H9 (cell line): Measurements from ENCODE around the gene OSBPL2. TPM values are rescaled to one million over a fixed set of nuclear protein-coding genes. Genes with fewer than 3 reads are reported as not detected.

Source experiments
- DNase-seq: peaks from one replicate; pipeline ENCODE4 v3.0.0-alpha.2; 2017
- H2AFZ ChIP-seq: one replicate; pipeline ENCODE4 v1.6.1; 2013; ENCODE audit warnings: mild to moderate bottlenecking, low read length, control low read depth, moderate library complexity
- H2AK5ac ChIP-seq: 2 replicates; pipeline ENCODE4 v1.6.1; 2013; ENCODE audit warnings: low read length, control low read depth, mixed read lengths; ENCODE audit not compliant: insufficient read length
- H2BK120ac ChIP-seq: one replicate; pipeline ENCODE4 v1.6.1; 2013; ENCODE audit warnings: low read depth, mild to moderate bottlenecking, low read length, control low read depth, inconsistent platforms; ENCODE audit not compliant: poor library complexity, severe bottlenecking
- H2BK12ac ChIP-seq: 2 replicates; pipeline ENCODE4 v1.6.1; 2013; ENCODE audit warnings: low read length, control low read depth, mixed read lengths, low read depth; ENCODE audit not compliant: insufficient read length
- H2BK15ac ChIP-seq: 2 replicates; pipeline ENCODE4 v1.6.1; 2013; ENCODE audit warnings: low read depth, low read length, control low read depth
- H2BK20ac ChIP-seq: one replicate; pipeline ENCODE4 v1.6.1; 2013; ENCODE audit warnings: low read depth, mild to moderate bottlenecking, low read length, control low read depth, inconsistent platforms; ENCODE audit not compliant: poor library complexity, severe bottlenecking
- H2BK5ac ChIP-seq: 2 replicates; pipeline ENCODE4 v1.6.1; 2013; ENCODE audit warnings: low read length, control low read depth, mixed read lengths; ENCODE audit not compliant: insufficient read length
- H3K14ac ChIP-seq: 2 replicates; pipeline ENCODE4 v1.6.1; 2013; ENCODE audit warnings: low read length, control low read depth; ENCODE audit not compliant: insufficient read depth
- H3K18ac ChIP-seq: 2 replicates; pipeline ENCODE4 v1.6.1; 2013; ENCODE audit warnings: low read depth, mild to moderate bottlenecking, mixed read lengths, low read length, control low read depth; ENCODE audit not compliant: insufficient read length
- H3K23ac ChIP-seq: 2 replicates; pipeline ENCODE4 v1.6.1; 2013; ENCODE audit warnings: low read length, control low read depth, mixed read lengths, low read depth; ENCODE audit not compliant: insufficient read length
- H3K23me2 ChIP-seq: 2 replicates; pipeline ENCODE4 v1.6.1; 2013; ENCODE audit warnings: low read depth, mild to moderate bottlenecking, mixed read lengths, low read length, control low read depth; ENCODE audit not compliant: insufficient read length, poor library complexity, severe bottlenecking
- H3K27ac ChIP-seq: 2 replicates; pipeline ENCODE4 v1.5.1; 2013; ENCODE audit warnings: low read length, control low read depth, mixed read lengths, low read depth; ENCODE audit not compliant: insufficient read length
- H3K27me3 ChIP-seq: 2 replicates; pipeline ENCODE4 v1.6.1; 2013; ENCODE audit warnings: low read length, control low read depth, inconsistent platforms; ENCODE audit not compliant: insufficient read depth
- H3K4ac ChIP-seq: 2 replicates; pipeline ENCODE4 v1.6.1; 2013; ENCODE audit warnings: low read depth, mild to moderate bottlenecking, control low read depth, inconsistent platforms, low read length, moderate library complexity
- H3K4me1 ChIP-seq: 2 replicates; pipeline ENCODE4 v1.6.1; 2013; ENCODE audit warnings: low read length, control low read depth, inconsistent platforms; ENCODE audit not compliant: insufficient read depth
- H3K4me2 ChIP-seq: 2 replicates; pipeline ENCODE4 v1.6.1; 2013; ENCODE audit warnings: low read length, control low read depth, mixed read lengths; ENCODE audit not compliant: insufficient read length, insufficient read depth
- H3K56ac ChIP-seq: 2 replicates; pipeline ENCODE4 v1.6.1; 2013; ENCODE audit warnings: low read depth, mild to moderate bottlenecking, mixed read lengths, low read length, control low read depth; ENCODE audit not compliant: insufficient read length
- H3K79me1 ChIP-seq: 2 replicates; pipeline ENCODE4 v1.6.1; 2013; ENCODE audit warnings: low read depth, mild to moderate bottlenecking, moderate library complexity, low read length, control low read depth, inconsistent platforms; ENCODE audit not compliant: insufficient read depth, poor library complexity, severe bottlenecking
- H3K79me2 ChIP-seq: 2 replicates; pipeline ENCODE4 v1.6.1; 2013; ENCODE audit warnings: low read length, control low read depth, inconsistent platforms; ENCODE audit not compliant: insufficient read depth
- H3K9ac ChIP-seq: 2 replicates; pipeline ENCODE4 v1.6.1; 2013; ENCODE audit warnings: low read length, control low read depth, mixed read lengths; ENCODE audit not compliant: insufficient read length; ENCODE audit errors: extremely low read depth
- H3K9me3 ChIP-seq: one replicate; pipeline ENCODE4 v1.6.1; 2013; ENCODE audit warnings: low read depth, low read length, inconsistent platforms; ENCODE audit not compliant: control insufficient read depth
- H3T11ph ChIP-seq: one replicate; pipeline ENCODE4 v1.6.1; 2013; ENCODE audit warnings: mild to moderate bottlenecking, low read length, control low read depth, inconsistent platforms
- H4K20me1 ChIP-seq: one replicate; pipeline ENCODE4 v1.6.1; 2013; ENCODE audit not compliant: control insufficient read depth, insufficient read length, insufficient read depth
- H4K5ac ChIP-seq: 2 replicates; pipeline ENCODE4 v1.6.1; 2013; ENCODE audit warnings: low read depth, mild to moderate bottlenecking, mixed read lengths, low read length, control low read depth; ENCODE audit not compliant: insufficient read length
- H4K8ac ChIP-seq: replicated peaks from 2 replicates; pipeline ENCODE4 v1.6.1; 2013; ENCODE audit warnings: low read length, control low read depth, mixed read lengths, low read depth; ENCODE audit not compliant: insufficient read length
- H4K91ac ChIP-seq: 2 replicates; pipeline ENCODE4 v1.6.1; 2013; ENCODE audit warnings: low read depth, mild to moderate bottlenecking, moderate library complexity, mixed read lengths, low read length, control low read depth; ENCODE audit not compliant: insufficient read length
- H3K27ac Mint-ChIP-seq, 3 experiments: 2 replicates in 2 of 3; 3 replicates in 1 of 3; pipeline ENCODE4 v1.8.0; 2020 to 2021; ENCODE audit warnings: mixed read lengths in 3 of 3, mild to moderate bottlenecking in 1 of 3, moderate library complexity in 1 of 3
- H3K27me3 Mint-ChIP-seq: 2 replicates; pipeline ENCODE4 v1.8.0; 2021; ENCODE audit warnings: low read depth, mild to moderate bottlenecking, moderate library complexity, mixed read lengths
- H3K36me3 Mint-ChIP-seq, 3 experiments: 2 replicates in 2 of 3; 3 replicates in 1 of 3; pipeline ENCODE4 v1.8.0; 2020 to 2021; ENCODE audit warnings: low read depth in 3 of 3, mixed read lengths in 3 of 3; ENCODE audit not compliant: insufficient read depth in 1 of 3
- H3K4me1 Mint-ChIP-seq, 2 experiments: 2 replicates each; pipeline ENCODE4 v1.8.0; 2020; ENCODE audit warnings: mixed read lengths in 2 of 2
- H3K4me3 Mint-ChIP-seq, 2 experiments: 2 replicates in 1 of 2; 3 replicates in 1 of 2; pipeline ENCODE4 v1.8.0; 2020 to 2021; ENCODE audit warnings: mild to moderate bottlenecking in 2 of 2, mixed read lengths in 2 of 2, moderate library complexity in 1 of 2
- H3K9me3 Mint-ChIP-seq, 2 experiments: 2 replicates in 1 of 2; 3 replicates in 1 of 2; pipeline ENCODE4 v1.8.0; 2020; ENCODE audit warnings: mild to moderate bottlenecking in 2 of 2, mixed read lengths in 2 of 2, moderate library complexity in 1 of 2
- CTCF ChIP-seq: fragments of 200-600 bp; sonication (generic); conservative IDR thresholded peaks from 3 replicates; pipeline ENCODE4 v1.8.0; 2021; ENCODE audit warnings: antibody characterized with exemption, mild to moderate bottlenecking
- WGBS: extraction: QIAGEN DNeasy Blood & Tissue Kit; methylation state at CpG from one replicate; pipeline ENCODE4 v1.1.7; 2013; ENCODE audit warnings: missing lambda C conversion rate, low lambda C conversion rate, mixed read lengths; ENCODE audit not compliant: insufficient read length; ENCODE audit errors: extremely low coverage; 5-methylcytosine and 5-hydroxymethylcytosine counted together
- total RNA-seq: library from RNA; stranded (reverse); gene quantifications from 2 replicates; pipeline ENCODE4 v1.2.1, GENCODE V29; 2021

Gene OSBPL2
- total RNA-seq, 1 experiment from 2014 or later = 47.3 TPM

GRCh38 chr20:62328684-62329388 is 90.5 kb downstream of the OSBPL2 start:
- Histone ChIP-seq H2BK12ac (no peak overlapping the region), H2AFZ (no peak overlapping the region), H4K8ac (no peak overlapping the region), H2BK120ac (no peak overlapping the region), H3K27me3 (no peaks in the 10 kb centered on the region), H3K56ac (no peak overlapping the region), H3K4me1 (no peaks in the 10 kb centered on the region), H3K14ac (no peak overlapping the region), H3K23ac (no peak overlapping the region), H2AK5ac (no peak overlapping the region), H3K9me3 (no peaks in the 10 kb centered on the region), H4K5ac (no peak overlapping the region), H2BK5ac (no peak overlapping the region), H3T11ph (no peak overlapping the region), H3K4me2 (no peak overlapping the region), H4K20me1 (no peaks in the 10 kb centered on the region), H4K91ac (no peak overlapping the region), H3K27ac (no peak overlapping the region), H3K18ac (no peak overlapping the region), H3K23me2 (no peaks in the 10 kb centered on the region), H3K9ac (no peak overlapping the region), H3K79me2 (no peaks in the 10 kb centered on the region), H3K4ac (no peak overlapping the region), H2BK15ac (no peak overlapping the region), H3K79me1 (no peaks in the 10 kb centered on the region), H2BK20ac (no peak overlapping the region)
- DNase-seq = no peak
- WGBS = no CpG with 5 or more reads among the region's 26 CpGs
- H3K27ac Mint-ChIP-seq = no peak overlapping the region; a peak in 1 of 7 replicates
- H3K36me3 Mint-ChIP-seq = peaks cover 22 to 71% (median 66%) of the 10 kb centered on the region in 3 experiments; a peak in 6 of 7 replicates
- no peak overlapping the region for H3K4me3 Mint-ChIP-seq
- no peaks in the 10 kb centered on the region; a peak in 2 of 5 replicates for H3K9me3 Mint-ChIP-seq
- H3K4me1 Mint-ChIP-seq = peaks cover 0 to 3% of the 10 kb centered on the region in 2 experiments; a peak in 1 of 4 replicates
- H3K27me3 Mint-ChIP-seq = no peaks in the 10 kb centered on the region; the same call in none of the 2 replicates
- TF ChIP-seq CTCF = no peak
